HEK293 (cell line): Measurements from ENCODE around the gene ATP5F1D.

Experiments
- FEZF1 ChIP-seq: fragments of 450-650 bp; formaldehyde crosslinking; IDR thresholded peaks from 2 replicates; pipeline ENCODE4 v1.5.1; 2016; ENCODE audit warnings: missing biosample characterization, missing genetic modification characterization
- KLF8 ChIP-seq: fragments of 450-650 bp; formaldehyde crosslinking; IDR thresholded peaks from 2 replicates; pipeline ENCODE4 v1.5.1; 2016; ENCODE audit warnings: missing biosample characterization, missing genetic modification characterization
- TRIM28 ChIP-seq: IDR thresholded peaks from 2 replicates; pipeline ENCODE4 v1.6.1; 2011; ENCODE audit warnings: low read length, control low read depth, borderline replicate concordance
- ZBTB20 ChIP-seq: fragments of 450-650 bp; formaldehyde crosslinking; IDR thresholded peaks from 2 replicates; pipeline ENCODE4 v1.5.1; 2016; ENCODE audit warnings: missing biosample characterization, missing genetic modification characterization
- ZBTB7A ChIP-seq: fragments of 450-650 bp; formaldehyde crosslinking; IDR thresholded peaks from 2 replicates; pipeline ENCODE4 v1.5.1; 2016; ENCODE audit warnings: low read depth, missing biosample characterization, missing genetic modification characterization
- ZBTB8A ChIP-seq: fragments of 450-650 bp; formaldehyde crosslinking; IDR thresholded peaks from 2 replicates; pipeline ENCODE4 v1.5.1; 2016; ENCODE audit warnings: missing biosample characterization, missing genetic modification characterization
- ZFHX2 ChIP-seq: fragments of 450-650 bp; formaldehyde crosslinking; conservative IDR thresholded peaks from 2 replicates; pipeline ENCODE4 v1.5.1; 2016; ENCODE audit warnings: missing biosample characterization, missing genetic modification characterization
- ZFP3 ChIP-seq: fragments of 450-650 bp; formaldehyde crosslinking; IDR thresholded peaks from 2 replicates; pipeline ENCODE4 v1.5.1; 2016; ENCODE audit warnings: low read depth, missing biosample characterization, missing genetic modification characterization
- ZIC2 ChIP-seq: fragments of 450-650 bp; formaldehyde crosslinking; IDR thresholded peaks from 2 replicates; pipeline ENCODE4 v1.5.1; 2016; ENCODE audit warnings: missing biosample characterization, missing genetic modification characterization
- ZNF132 ChIP-seq: fragments of 450-650 bp; formaldehyde crosslinking; IDR thresholded peaks from 2 replicates; pipeline ENCODE4 v1.5.1; 2017; ENCODE audit warnings: missing biosample characterization, missing genetic modification characterization, borderline replicate concordance
- ZNF157 ChIP-seq: fragments of 450-650 bp; formaldehyde crosslinking; IDR thresholded peaks from 2 replicates; pipeline ENCODE4 v1.5.1; 2016; ENCODE audit warnings: missing biosample characterization, missing genetic modification characterization
- ZNF174 ChIP-seq: fragments of 450-650 bp; formaldehyde crosslinking; IDR thresholded peaks from 2 replicates; pipeline ENCODE4 v1.5.0; 2017; ENCODE audit warnings: missing biosample characterization, mild to moderate bottlenecking, missing genetic modification characterization
- ZNF184 ChIP-seq: fragments of 450-650 bp; IDR thresholded peaks from 2 replicates; pipeline ENCODE4 v1.5.1; 2018; ENCODE audit warnings: missing biosample characterization, mild to moderate bottlenecking, missing genetic modification characterization
- ZNF248 ChIP-seq: fragments of 450-650 bp; formaldehyde crosslinking; IDR thresholded peaks from 2 replicates; pipeline ENCODE4 v1.5.1; 2017; ENCODE audit warnings: missing biosample characterization, missing genetic modification characterization
- ZNF341 ChIP-seq: fragments of 450-650 bp; formaldehyde crosslinking; IDR thresholded peaks from 2 replicates; pipeline ENCODE4; 2016; ENCODE audit warnings: low read depth, missing biosample characterization, missing genetic modification characterization
- ZNF366 ChIP-seq: fragments of 450-650 bp; formaldehyde crosslinking; conservative IDR thresholded peaks from 2 replicates; pipeline ENCODE4 v1.5.1; 2016; ENCODE audit warnings: missing biosample characterization, missing genetic modification characterization
- ZNF391 ChIP-seq: fragments of 450-650 bp; formaldehyde crosslinking; IDR thresholded peaks from 2 replicates; pipeline ENCODE4 v1.5.1; 2016; ENCODE audit warnings: low read depth, missing biosample characterization, missing genetic modification characterization, borderline replicate concordance
- ZNF433 ChIP-seq: fragments of 450-650 bp; formaldehyde crosslinking; IDR thresholded peaks from 2 replicates; pipeline ENCODE4 v1.5.1; 2016; ENCODE audit warnings: missing biosample characterization, missing genetic modification characterization, low read depth
- ZNF548 ChIP-seq: fragments of 450-650 bp; formaldehyde crosslinking; IDR thresholded peaks from 2 replicates; pipeline ENCODE4 v1.5.1; 2016; ENCODE audit warnings: missing biosample characterization, missing genetic modification characterization
- ZNF558 ChIP-seq: fragments of 450-650 bp; formaldehyde crosslinking; IDR thresholded peaks from 2 replicates; pipeline ENCODE4 v1.5.1; 2016; ENCODE audit warnings: missing biosample characterization, missing genetic modification characterization
- ZNF571 ChIP-seq: fragments of 450-650 bp; formaldehyde crosslinking; IDR thresholded peaks from 2 replicates; pipeline ENCODE4 v1.5.0; 2017; ENCODE audit warnings: missing biosample characterization, missing genetic modification characterization
- ZNF654 ChIP-seq: fragments of 450-650 bp; formaldehyde crosslinking; IDR thresholded peaks from 2 replicates; pipeline ENCODE4 v1.5.1; 2016; ENCODE audit warnings: low read depth, missing biosample characterization, missing genetic modification characterization
- ZNF776 ChIP-seq: fragments of 450-650 bp; formaldehyde crosslinking; IDR thresholded peaks from 2 replicates; pipeline ENCODE4 v1.5.0; 2017; ENCODE audit warnings: missing biosample characterization, missing genetic modification characterization, borderline replicate concordance
- ZNF785 ChIP-seq: fragments of 450-650 bp; formaldehyde crosslinking; IDR thresholded peaks from 2 replicates; pipeline ENCODE4 v1.5.1; 2016; ENCODE audit warnings: missing biosample characterization, missing genetic modification characterization
- ZNF843 ChIP-seq: fragments of 450-650 bp; formaldehyde crosslinking; IDR thresholded peaks from 2 replicates; pipeline ENCODE4 v1.5.1; 2016; ENCODE audit warnings: missing biosample characterization, missing genetic modification characterization
- TF ChIP-seq, protein P1 (sequence below): fragments of 450-650 bp; formaldehyde crosslinking; IDR thresholded peaks from 2 replicates; pipeline ENCODE4 v1.5.1; 2017; ENCODE audit warnings: missing biosample characterization, mild to moderate bottlenecking, missing genetic modification characterization, moderate library complexity
- TF ChIP-seq, protein P2 (sequence below): fragments of 450-650 bp; formaldehyde crosslinking; conservative IDR thresholded peaks from 2 replicates; pipeline ENCODE4 v1.5.1; 2016; ENCODE audit warnings: low read depth, missing biosample characterization, missing genetic modification characterization
- TF ChIP-seq, protein P3 (sequence below): IDR thresholded peaks from 2 replicates; pipeline ENCODE4 v1.6.1; 2011; ENCODE audit warnings: mild to moderate bottlenecking, low read depth, low read length, borderline replicate concordance
- TF ChIP-seq, protein P4 (sequence below): fragments of 450-650 bp; formaldehyde crosslinking; IDR thresholded peaks from 2 replicates; pipeline ENCODE4 v1.5.1; 2016; ENCODE audit warnings: missing biosample characterization, missing genetic modification characterization
- TF ChIP-seq, protein P5 (sequence below): fragments of 450-650 bp; formaldehyde crosslinking; IDR thresholded peaks from 2 replicates; pipeline ENCODE4 v1.5.1; 2016; ENCODE audit warnings: missing biosample characterization, missing genetic modification characterization

Gene ATP5F1D

DNA sequence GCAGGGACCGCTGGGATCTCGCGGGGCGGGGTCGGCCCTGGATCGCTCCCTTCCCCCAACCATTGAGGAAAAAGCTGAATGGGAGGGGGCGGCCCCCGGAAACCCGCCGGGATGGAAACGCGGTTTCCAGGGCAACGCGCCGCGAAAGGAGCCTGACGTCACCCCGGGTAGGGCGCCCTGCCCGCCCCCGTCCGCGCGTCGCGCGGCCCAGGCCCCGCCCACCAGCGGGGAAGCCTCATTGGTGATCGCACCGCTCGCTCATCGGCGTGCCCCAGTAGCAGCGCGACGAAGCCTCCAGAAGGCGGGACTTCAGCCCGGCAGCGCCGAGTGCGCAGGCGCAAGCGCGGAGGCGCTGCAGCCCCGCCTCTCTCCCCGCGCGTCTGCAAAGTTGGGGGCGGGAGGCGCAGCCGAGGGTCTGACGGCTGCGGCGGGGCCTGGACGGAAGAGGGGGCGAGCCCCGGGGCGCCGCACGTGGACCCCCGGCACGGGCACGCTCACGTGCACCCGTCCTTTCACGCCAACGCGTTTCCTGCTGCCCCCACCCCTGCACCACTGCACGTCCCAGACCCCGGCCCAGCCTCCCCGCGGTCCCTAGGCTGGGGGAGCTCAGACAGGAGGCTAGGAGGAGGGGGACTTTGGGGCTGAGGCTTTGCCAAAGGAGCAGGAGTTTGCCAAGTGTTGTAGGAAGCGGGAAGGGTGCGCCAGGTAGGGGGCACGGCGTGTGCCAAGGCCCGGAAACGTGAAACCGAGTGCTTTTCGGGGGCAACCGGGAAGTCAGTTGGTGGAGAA lies 19.4 kb downstream of the ATP5F1D start (continued):
- TF ChIP-seq, protein P1, sequence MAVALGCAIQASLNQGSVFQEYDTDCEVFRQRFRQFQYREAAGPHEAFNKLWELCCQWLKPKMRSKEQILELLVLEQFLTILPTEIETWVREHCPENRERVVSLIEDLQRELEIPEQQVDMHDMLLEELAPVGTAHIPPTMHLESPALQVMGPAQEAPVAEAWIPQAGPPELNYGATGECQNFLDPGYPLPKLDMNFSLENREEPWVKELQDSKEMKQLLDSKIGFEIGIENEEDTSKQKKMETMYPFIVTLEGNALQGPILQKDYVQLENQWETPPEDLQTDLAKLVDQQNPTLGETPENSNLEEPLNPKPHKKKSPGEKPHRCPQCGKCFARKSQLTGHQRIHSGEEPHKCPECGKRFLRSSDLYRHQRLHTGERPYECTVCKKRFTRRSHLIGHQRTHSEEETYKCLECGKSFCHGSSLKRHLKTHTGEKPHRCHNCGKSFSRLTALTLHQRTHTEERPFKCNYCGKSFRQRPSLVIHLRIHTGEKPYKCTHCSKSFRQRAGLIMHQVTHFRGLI: no peak; the same call in 1 of the 2 replicates
- TF ChIP-seq ZNF132 (tag by site-specific recombination) (no peak), FEZF1 (tag by site-specific recombination) (no peak), ZNF184 (no peak), ZNF776 (tag by site-specific recombination) (no peak), TRIM28 (no peak), ZFHX2 (tag by site-specific recombination) (peak; percentile 96), ZNF433 (no peak), KLF8 (tag by site-specific recombination) (peak; percentile 62), ZNF558 (no peak), ZNF785 (tag by site-specific recombination) (no peak), ZBTB7A (tag by site-specific recombination) (no peak; the same call in 1 of the 2 replicates), ZBTB20 (tag by site-specific recombination) (peak; percentile 65), ZNF366 (tag by site-specific recombination) (no peak), ZNF843 (tag by site-specific recombination) (no peak), ZIC2 (tag by site-specific recombination) (peak; percentile 6; the same call in 1 of the 2 replicates), ZNF157 (tag by site-specific recombination) (no peak), ZNF174 (tag by site-specific recombination) (no peak), ZNF341 (tag by site-specific recombination) (peak; percentile 36; the same call in 1 of the 2 replicates), ZBTB8A (no peak), ZNF548 (tag by site-specific recombination) (no peak), ZFP3 (tag by site-specific recombination) (peak; percentile 80; the same call in 1 of the 2 replicates), ZNF391 (tag by site-specific recombination) (no peak), ZNF248 (no peak), ZNF571 (no peak), ZNF654 (no peak)
- TF ChIP-seq, protein P2, sequence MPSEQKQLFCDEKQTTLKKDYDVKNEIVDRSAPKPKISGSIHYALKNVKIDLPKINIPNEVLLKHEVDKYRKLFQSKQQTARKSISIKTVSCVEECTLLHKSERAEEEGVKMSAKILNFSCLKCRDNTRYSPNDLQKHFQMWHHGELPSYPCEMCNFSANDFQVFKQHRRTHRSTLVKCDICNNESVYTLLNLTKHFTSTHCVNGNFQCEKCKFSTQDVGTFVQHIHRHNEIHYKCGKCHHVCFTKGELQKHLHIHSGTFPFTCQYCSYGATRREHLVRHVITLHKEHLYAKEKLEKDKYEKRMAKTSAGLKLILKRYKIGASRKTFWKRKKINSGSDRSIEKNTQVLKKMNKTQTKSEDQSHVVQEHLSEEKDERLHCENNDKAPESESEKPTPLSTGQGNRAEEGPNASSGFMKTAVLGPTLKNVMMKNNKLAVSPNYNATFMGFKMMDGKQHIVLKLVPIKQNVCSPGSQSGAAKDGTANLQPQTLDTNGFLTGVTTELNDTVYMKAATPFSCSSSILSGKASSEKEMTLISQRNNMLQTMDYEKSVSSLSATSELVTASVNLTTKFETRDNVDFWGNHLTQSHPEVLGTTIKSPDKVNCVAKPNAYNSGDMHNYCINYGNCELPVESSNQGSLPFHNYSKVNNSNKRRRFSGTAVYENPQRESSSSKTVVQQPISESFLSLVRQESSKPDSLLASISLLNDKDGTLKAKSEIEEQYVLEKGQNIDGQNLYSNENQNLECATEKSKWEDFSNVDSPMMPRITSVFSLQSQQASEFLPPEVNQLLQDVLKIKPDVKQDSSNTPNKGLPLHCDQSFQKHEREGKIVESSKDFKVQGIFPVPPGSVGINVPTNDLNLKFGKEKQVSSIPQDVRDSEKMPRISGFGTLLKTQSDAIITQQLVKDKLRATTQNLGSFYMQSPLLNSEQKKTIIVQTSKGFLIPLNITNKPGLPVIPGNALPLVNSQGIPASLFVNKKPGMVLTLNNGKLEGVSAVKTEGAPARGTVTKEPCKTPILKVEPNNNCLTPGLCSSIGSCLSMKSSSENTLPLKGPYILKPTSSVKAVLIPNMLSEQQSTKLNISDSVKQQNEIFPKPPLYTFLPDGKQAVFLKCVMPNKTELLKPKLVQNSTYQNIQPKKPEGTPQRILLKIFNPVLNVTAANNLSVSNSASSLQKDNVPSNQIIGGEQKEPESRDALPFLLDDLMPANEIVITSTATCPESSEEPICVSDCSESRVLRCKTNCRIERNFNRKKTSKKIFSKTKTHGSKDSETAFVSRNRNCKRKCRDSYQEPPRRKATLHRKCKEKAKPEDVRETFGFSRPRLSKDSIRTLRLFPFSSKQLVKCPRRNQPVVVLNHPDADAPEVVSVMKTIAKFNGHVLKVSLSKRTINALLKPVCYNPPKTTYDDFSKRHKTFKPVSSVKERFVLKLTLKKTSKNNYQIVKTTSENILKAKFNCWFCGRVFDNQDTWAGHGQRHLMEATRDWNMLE (tag by site-specific recombination): no peak
- TF ChIP-seq, protein P3, sequence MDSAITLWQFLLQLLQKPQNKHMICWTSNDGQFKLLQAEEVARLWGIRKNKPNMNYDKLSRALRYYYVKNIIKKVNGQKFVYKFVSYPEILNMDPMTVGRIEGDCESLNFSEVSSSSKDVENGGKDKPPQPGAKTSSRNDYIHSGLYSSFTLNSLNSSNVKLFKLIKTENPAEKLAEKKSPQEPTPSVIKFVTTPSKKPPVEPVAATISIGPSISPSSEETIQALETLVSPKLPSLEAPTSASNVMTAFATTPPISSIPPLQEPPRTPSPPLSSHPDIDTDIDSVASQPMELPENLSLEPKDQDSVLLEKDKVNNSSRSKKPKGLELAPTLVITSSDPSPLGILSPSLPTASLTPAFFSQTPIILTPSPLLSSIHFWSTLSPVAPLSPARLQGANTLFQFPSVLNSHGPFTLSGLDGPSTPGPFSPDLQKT: no peak
- TF ChIP-seq, protein P4, sequence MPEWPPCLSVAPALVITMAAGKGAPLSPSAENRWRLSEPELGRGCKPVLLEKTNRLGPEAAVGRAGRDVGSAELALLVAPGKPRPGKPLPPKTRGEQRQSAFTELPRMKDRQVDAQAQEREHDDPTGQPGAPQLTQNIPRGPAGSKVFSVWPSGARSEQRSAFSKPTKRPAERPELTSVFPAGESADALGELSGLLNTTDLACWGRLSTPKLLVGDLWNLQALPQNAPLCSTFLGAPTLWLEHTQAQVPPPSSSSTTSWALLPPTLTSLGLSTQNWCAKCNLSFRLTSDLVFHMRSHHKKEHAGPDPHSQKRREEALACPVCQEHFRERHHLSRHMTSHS (tag by site-specific recombination): no peak
- TF ChIP-seq, protein P5, sequence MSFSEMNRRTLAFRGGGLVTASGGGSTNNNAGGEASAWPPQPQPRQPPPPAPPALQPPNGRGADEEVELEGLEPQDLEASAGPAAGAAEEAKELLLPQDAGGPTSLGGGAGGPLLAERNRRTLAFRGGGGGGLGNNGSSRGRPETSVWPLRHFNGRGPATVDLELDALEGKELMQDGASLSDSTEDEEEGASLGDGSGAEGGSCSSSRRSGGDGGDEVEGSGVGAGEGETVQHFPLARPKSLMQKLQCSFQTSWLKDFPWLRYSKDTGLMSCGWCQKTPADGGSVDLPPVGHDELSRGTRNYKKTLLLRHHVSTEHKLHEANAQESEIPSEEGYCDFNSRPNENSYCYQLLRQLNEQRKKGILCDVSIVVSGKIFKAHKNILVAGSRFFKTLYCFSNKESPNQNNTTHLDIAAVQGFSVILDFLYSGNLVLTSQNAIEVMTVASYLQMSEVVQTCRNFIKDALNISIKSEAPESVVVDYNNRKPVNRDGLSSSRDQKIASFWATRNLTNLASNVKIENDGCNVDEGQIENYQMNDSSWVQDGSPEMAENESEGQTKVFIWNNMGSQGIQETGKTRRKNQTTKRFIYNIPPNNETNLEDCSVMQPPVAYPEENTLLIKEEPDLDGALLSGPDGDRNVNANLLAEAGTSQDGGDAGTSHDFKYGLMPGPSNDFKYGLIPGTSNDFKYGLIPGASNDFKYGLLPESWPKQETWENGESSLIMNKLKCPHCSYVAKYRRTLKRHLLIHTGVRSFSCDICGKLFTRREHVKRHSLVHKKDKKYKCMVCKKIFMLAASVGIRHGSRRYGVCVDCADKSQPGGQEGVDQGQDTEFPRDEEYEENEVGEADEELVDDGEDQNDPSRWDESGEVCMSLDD (tag by site-specific recombination): peak; percentile 76
